Measurements from ENCODE around the gene TLCD3B. TPM values are rescaled to one million over a fixed set of nuclear protein-coding genes. Genes with fewer than 3 reads are reported as not detected.
A peak's percentile ranks its signal among the peaks of the same experiment; 100 is the strongest.

The TLCD3B gene
- total and polyA plus RNA-seq, 9 of the 15 experiments (the other 6 are each of a cell fraction or from before 2014, with no cell fraction given), result 0.10 to 0.52 (median 0.23) TPM; not detected in 4

DNA sequence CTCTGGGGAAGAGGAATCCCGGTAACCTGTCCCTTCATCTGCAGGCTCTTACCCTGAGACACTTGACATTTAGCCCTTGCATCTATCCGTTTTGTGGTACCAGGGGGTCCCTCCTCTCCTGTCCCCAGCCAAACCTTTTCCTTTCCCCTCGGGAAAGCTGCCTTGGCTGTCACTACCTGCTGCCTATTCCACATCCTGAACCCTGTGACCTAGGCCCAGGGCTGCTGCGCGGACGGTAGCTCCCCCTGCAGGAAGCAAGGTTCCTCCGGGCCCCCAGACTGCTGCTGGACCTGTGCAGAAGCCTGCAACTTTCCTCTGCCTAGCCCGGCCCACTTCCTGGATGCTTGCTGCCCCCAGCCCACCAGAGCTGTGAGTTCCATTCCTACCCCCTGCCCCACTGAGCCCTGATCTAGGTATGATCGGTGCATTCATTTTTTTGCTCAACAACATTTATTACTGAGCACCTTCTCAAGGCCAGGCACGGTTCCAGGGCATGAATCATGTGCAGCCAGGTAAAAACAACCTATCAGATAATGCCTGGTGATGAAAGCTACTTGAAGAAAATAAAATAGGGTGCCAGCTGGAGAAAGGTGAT lies 24.0 kb upstream of the TLCD3B start:
- ChIA-PET CTCF (ENCODE audit: low intra/inter-chr PET ratio) (interaction anchor here (0.6 kb wide), 1 partner anchor 58 kb away, joined by 5 read pairs; no protein-coding TSS in a partner anchor), POLR2A (interaction anchor here (1.5 to 4.2 kb wide), 2 partner anchors 11 to 17 kb away, joined by 6 to 29 read pairs; partner anchors contain the start of gene ALDOA)
- intact Hi-C loops (cut with micrococcal nuclease), result no loop called here
- 17% methylated on average over 9 of the region's 10 CpGs for WGBS (ENCODE audit: insufficient coverage, low coverage, missing lambda C conversion rate)
- no TSS peak for BruUV-seq (replicated peaks)
- Histone ChIP-seq H3K4me2 (ENCODE audit: insufficient read depth, low read length) (peak overlapping the region; percentile 67; the same call in 1 of the 2 replicates), H3K79me2 (ENCODE audit: control insufficient read depth, insufficient read depth, low read length) (peaks cover 14% of the 10 kb centered on the region; the same call in 2 of the 3 replicates), H3K36me3 (ENCODE audit: control insufficient read depth, insufficient read depth, low read length) (0 out of 3 replicates have a peak, but pooled peaks cover 5% of the 10 kb centered on the region), H3K9ac (ENCODE audit: insufficient read depth in 1 of 2, low read depth in 2 of 2, low read length in 2 of 2) (peak overlapping the region in 1 of 2 experiments; percentile 49; a peak in 1 of 4 replicates), H3K4me1 (replicated peaks in 1 of 2; ENCODE audit: control insufficient read depth in 2 of 2, insufficient read depth in 2 of 2, low read length in 2 of 2) (peaks cover 19 to 32% of the 10 kb centered on the region in 2 experiments), H2AFZ (ENCODE audit: low read depth, low read length) (no peak overlapping the region), H3K9me1 (ENCODE audit: control insufficient read depth, insufficient read depth, low read length) (no peaks in the 10 kb centered on the region), H3K27me3 (ENCODE audit: control insufficient read depth in 2 of 2, insufficient read depth in 2 of 2, low read length in 2 of 2) (no peaks in the 10 kb centered on the region), H3K9me3 (replicated peaks; ENCODE audit: control insufficient read depth, insufficient read depth, low read depth, low read length) (no peaks in the 10 kb centered on the region), H4K20me1 (replicated peaks; ENCODE audit: control insufficient read depth, insufficient read depth, low read length) (peaks cover 4% of the 10 kb centered on the region; the same call in 1 of the 2 replicates), H3K27ac (ENCODE audit: extremely low read depth, low read depth, low read length) (no peak overlapping the region), H3K4me3 (no peak overlapping the region)
- DNase-seq (ENCODE audit: extremely low read depth in 1 of 4, low spot score in 3 of 4), result peak; percentile 54 to 80 (median 65)
- FAIRE-seq, result peak; percentile 83
- in situ Hi-C loops (cut with MboI), result no loop called here
- peak; percentile 92 for ATAC-seq
- TF ChIP-seq GATAD2A (IDR thresholded peaks at IDR 0.05) (0 out of 2 replicates have a peak, but pooled peaks have one; percentile 56), CAMTA2 (CRISPR knock-in tag; conservative IDR thresholded peaks at IDR 0.05) (no peak), STAG1 (CRISPR knock-in tag; IDR thresholded peaks at IDR 0.05; ENCODE audit: borderline replicate concordance) (peak; percentile 63; the same call in 1 of the 2 replicates), TAF9B (IDR thresholded peaks at IDR 0.05; ENCODE audit: partially characterized antibody) (no peak), CREM (IDR thresholded peaks at IDR 0.05; ENCODE audit: low read depth) (peak; percentile 43; the same call in 1 of the 2 replicates), KLF16 (IDR thresholded peaks at IDR 0.05) (0 out of 2 replicates have a peak, but pooled peaks have one; percentile 23), SMC3 (conservative IDR thresholded peaks at IDR 0.05; ENCODE audit: insufficient read depth, low read depth, low read length) (0 out of 2 replicates have a peak, but pooled peaks have one; percentile 41), NR2C2 (CRISPR knock-in tag; IDR thresholded peaks at IDR 0.05) (no peak), NR2C2 (tag; IDR thresholded peaks at IDR 0.05) (peak; percentile 37; the same call in 1 of the 2 replicates), BCOR (IDR thresholded peaks at IDR 0.05) (no peak), SIX5 (IDR thresholded peaks at IDR 0.05; ENCODE audit: borderline replicate concordance in 1 of 2, insufficient read depth in 1 of 2, low read depth in 1 of 2, low read length in 2 of 2) (no peak), MEF2D (tag; conservative IDR thresholded peaks at IDR 0.05; ENCODE audit: low read depth) (no peak), ATF7 (IDR thresholded peaks at IDR 0.05) (0 out of 2 replicates have a peak, but pooled peaks have one; percentile 12), BMI1 (IDR thresholded peaks at IDR 0.05; ENCODE audit: low read length) (no peak)
- TF ChIP-seq, protein P1, sequence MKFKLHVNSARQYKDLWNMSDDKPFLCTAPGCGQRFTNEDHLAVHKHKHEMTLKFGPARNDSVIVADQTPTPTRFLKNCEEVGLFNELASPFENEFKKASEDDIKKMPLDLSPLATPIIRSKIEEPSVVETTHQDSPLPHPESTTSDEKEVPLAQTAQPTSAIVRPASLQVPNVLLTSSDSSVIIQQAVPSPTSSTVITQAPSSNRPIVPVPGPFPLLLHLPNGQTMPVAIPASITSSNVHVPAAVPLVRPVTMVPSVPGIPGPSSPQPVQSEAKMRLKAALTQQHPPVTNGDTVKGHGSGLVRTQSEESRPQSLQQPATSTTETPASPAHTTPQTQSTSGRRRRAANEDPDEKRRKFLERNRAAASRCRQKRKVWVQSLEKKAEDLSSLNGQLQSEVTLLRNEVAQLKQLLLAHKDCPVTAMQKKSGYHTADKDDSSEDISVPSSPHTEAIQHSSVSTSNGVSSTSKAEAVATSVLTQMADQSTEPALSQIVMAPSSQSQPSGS (CRISPR knock-in tag; IDR thresholded peaks at IDR 0.05), result no peak
- TF ChIP-seq, protein P2, sequence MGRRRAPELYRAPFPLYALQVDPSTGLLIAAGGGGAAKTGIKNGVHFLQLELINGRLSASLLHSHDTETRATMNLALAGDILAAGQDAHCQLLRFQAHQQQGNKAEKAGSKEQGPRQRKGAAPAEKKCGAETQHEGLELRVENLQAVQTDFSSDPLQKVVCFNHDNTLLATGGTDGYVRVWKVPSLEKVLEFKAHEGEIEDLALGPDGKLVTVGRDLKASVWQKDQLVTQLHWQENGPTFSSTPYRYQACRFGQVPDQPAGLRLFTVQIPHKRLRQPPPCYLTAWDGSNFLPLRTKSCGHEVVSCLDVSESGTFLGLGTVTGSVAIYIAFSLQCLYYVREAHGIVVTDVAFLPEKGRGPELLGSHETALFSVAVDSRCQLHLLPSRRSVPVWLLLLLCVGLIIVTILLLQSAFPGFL (CRISPR knock-in tag; IDR thresholded peaks at IDR 0.05), result no peak

Measured in K562 (cell line).